ENCODE measurements around the gene GPX5. TPM values are rescaled to one million over a fixed set of nuclear protein-coding genes. Genes with fewer than 3 reads are reported as not detected.

GPX5 gene
- total RNA-seq, 1 donor = not detected

GRCh38 chr6:28515676-28516075 lies 10.0 kb upstream of the GPX5 start, which contains the start of gene GPX6:
Gene GPX6 (minus strand): TSS chr6:28515793. CDS start chr6:28515743, 50 bp downstream.
- no peak for DNase-seq (ENCODE audit: low read depth)
- no peak for TF ChIP-seq CTCF (IDR thresholded peaks at IDR 0.05; ENCODE audit: insufficient read depth, low read depth, low read length)
- no peak within 1 kb of the TSS for H3K4me3 ChIP-seq (ENCODE audit: low read depth, low read length)

- no peak for TF ChIP-seq CTCF (IDR thresholded peaks at IDR 0.05; ENCODE audit: insufficient read depth, low read depth, low read length)
- no peak overlapping the region for H3K4me3 ChIP-seq (ENCODE audit: low read depth, low read length)
- no peak for DNase-seq (ENCODE audit: low read depth)
These were observed 7.7 kb upstream of the GPX5 start for GRCh38 chr6:28517964-28518363.

GRCh38 chr6:28522594-28523240 lies 3.0 kb upstream of the GPX5 start:
- no peak overlapping the region for H3K4me3 ChIP-seq (ENCODE audit: low read depth, low read length)
- no peak for DNase-seq (ENCODE audit: low read depth)
- no peak for TF ChIP-seq CTCF (IDR thresholded peaks at IDR 0.05; ENCODE audit: insufficient read depth, low read depth, low read length)

DNA sequence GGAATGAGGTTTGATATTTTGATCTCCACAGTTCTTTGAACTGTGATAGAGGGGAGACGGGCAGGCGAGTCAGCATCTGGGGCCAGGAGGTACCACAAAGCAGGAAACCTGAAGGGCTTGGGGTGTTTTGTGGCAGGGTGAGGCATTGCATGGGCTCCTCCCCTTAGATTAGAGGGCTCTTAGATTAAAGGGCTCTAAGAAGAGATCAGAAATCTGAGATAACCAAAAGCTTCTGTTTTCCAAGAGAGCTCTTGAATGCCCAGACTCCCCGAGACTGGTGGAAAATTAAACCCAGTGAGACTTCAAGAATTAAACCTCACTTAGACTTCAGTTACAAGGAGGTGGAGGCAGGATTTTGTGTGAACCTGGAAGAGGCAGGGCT lies 2.4 kb upstream of the GPX5 start:
- TF ChIP-seq CTCF (IDR thresholded peaks at IDR 0.05; ENCODE audit: insufficient read depth, low read depth, low read length) = no peak
- H3K4me3 ChIP-seq (ENCODE audit: low read depth, low read length) = no peak overlapping the region
- DNase-seq (ENCODE audit: low read depth) = no peak

- no peak overlapping the region for H3K4me3 ChIP-seq (ENCODE audit: low read depth, low read length)
- no peak for TF ChIP-seq CTCF (IDR thresholded peaks at IDR 0.05; ENCODE audit: insufficient read depth, low read depth, low read length)
- DNase-seq (ENCODE audit: low read depth) = no peak
These were observed 5.1 kb downstream of the GPX5 start for GRCh38 chr6:28530777-28531176.

GRCh38 chr6:28531479-28532128 lies 5.9 kb downstream of the GPX5 start:
- TF ChIP-seq CTCF (IDR thresholded peaks at IDR 0.05; ENCODE audit: insufficient read depth, low read depth, low read length) = no peak
- H3K4me3 ChIP-seq (ENCODE audit: low read depth, low read length) = no peak overlapping the region
- DNase-seq (ENCODE audit: low read depth) = no peak

All from fibroblast of villous mesenchyme (primary cell).